ENCODE results near the gene PTX4. TPM values are rescaled to one million over a fixed set of nuclear protein-coding genes. Genes with fewer than 3 reads are reported as not detected.

PTX4 gene
- total and polyA plus RNA-seq, 2 experiments from 2014 or later, result not detected

DNA sequence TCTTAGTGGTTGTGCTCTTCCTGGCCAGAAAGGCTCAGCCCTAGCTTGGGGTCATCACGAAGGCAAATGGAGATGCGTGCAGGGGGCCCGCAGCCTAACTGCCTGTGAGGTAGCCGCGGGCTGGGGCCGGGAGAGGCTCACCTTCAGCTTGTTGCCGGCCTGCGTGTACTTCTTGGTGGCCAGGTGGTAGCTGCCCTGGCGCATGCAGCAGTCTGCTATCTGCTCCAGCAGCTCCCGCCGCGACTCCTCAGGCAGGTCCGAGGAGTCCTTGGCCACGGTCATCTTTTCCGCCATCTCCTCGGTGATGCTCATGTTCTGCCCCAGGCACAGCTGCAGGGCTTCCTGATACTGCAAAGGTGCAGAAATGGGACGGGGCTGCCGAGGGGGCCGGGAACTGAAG lies 31.7 kb upstream of the PTX4 start:
- Mint-ChIP-seq H3K36me3 (ENCODE audit: low read depth) (peaks cover 15% of the 10 kb centered on the region), H3K27ac (no peak overlapping the region), H3K9me3 (no peaks in the 10 kb centered on the region), H3K4me3 (no peak overlapping the region), H3K4me1 (no peaks in the 10 kb centered on the region), H3K27me3 (ENCODE audit: insufficient read depth, low read depth, poor library complexity) (peaks cover 1% of the 10 kb centered on the region)
- Histone ChIP-seq H3K27ac (ENCODE audit: low read depth) (no peak overlapping the region), H2AFZ (no peak overlapping the region), H3F3A (replicated peaks; ENCODE audit: low read depth) (no peaks in the 10 kb centered on the region), H3K36me3 (ENCODE audit: insufficient read depth) (no peaks in the 10 kb centered on the region), H3K9me2 (ENCODE audit: insufficient read depth) (no peaks in the 10 kb centered on the region), H3K4me1 (ENCODE audit: insufficient read depth) (no peaks in the 10 kb centered on the region), H4K20me1 (replicated peaks; ENCODE audit: insufficient read depth) (no peaks in the 10 kb centered on the region), H3K27me3 (ENCODE audit: insufficient read depth) (no peaks in the 10 kb centered on the region), H3K4me2 (no peak overlapping the region), H3K79me2 (replicated peaks; ENCODE audit: insufficient read depth) (no peaks in the 10 kb centered on the region), H3K4me3 (no peak overlapping the region)
- no peak for ATAC-seq
- DNase-seq (ENCODE audit: low spot score), result no peak
- TF ChIP-seq ZNF114 (CRISPR knock-in tag; IDR thresholded peaks at IDR 0.05), result no peak
- TF ChIP-seq, protein P1, sequence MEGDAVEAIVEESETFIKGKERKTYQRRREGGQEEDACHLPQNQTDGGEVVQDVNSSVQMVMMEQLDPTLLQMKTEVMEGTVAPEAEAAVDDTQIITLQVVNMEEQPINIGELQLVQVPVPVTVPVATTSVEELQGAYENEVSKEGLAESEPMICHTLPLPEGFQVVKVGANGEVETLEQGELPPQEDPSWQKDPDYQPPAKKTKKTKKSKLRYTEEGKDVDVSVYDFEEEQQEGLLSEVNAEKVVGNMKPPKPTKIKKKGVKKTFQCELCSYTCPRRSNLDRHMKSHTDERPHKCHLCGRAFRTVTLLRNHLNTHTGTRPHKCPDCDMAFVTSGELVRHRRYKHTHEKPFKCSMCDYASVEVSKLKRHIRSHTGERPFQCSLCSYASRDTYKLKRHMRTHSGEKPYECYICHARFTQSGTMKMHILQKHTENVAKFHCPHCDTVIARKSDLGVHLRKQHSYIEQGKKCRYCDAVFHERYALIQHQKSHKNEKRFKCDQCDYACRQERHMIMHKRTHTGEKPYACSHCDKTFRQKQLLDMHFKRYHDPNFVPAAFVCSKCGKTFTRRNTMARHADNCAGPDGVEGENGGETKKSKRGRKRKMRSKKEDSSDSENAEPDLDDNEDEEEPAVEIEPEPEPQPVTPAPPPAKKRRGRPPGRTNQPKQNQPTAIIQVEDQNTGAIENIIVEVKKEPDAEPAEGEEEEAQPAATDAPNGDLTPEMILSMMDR (conservative IDR thresholded peaks at IDR 0.05; ENCODE audit: low read depth in 2 of 2), result no peak
- no peak for TF ChIP-seq EZH2phosphoT487 (IDR thresholded peaks at IDR 0.05; ENCODE audit: unreplicated experiment)
- no peak for TF ChIP-seq STAT1 (IDR thresholded peaks at IDR 0.05; ENCODE audit: unreplicated experiment)
- TF ChIP-seq, protein P2, sequence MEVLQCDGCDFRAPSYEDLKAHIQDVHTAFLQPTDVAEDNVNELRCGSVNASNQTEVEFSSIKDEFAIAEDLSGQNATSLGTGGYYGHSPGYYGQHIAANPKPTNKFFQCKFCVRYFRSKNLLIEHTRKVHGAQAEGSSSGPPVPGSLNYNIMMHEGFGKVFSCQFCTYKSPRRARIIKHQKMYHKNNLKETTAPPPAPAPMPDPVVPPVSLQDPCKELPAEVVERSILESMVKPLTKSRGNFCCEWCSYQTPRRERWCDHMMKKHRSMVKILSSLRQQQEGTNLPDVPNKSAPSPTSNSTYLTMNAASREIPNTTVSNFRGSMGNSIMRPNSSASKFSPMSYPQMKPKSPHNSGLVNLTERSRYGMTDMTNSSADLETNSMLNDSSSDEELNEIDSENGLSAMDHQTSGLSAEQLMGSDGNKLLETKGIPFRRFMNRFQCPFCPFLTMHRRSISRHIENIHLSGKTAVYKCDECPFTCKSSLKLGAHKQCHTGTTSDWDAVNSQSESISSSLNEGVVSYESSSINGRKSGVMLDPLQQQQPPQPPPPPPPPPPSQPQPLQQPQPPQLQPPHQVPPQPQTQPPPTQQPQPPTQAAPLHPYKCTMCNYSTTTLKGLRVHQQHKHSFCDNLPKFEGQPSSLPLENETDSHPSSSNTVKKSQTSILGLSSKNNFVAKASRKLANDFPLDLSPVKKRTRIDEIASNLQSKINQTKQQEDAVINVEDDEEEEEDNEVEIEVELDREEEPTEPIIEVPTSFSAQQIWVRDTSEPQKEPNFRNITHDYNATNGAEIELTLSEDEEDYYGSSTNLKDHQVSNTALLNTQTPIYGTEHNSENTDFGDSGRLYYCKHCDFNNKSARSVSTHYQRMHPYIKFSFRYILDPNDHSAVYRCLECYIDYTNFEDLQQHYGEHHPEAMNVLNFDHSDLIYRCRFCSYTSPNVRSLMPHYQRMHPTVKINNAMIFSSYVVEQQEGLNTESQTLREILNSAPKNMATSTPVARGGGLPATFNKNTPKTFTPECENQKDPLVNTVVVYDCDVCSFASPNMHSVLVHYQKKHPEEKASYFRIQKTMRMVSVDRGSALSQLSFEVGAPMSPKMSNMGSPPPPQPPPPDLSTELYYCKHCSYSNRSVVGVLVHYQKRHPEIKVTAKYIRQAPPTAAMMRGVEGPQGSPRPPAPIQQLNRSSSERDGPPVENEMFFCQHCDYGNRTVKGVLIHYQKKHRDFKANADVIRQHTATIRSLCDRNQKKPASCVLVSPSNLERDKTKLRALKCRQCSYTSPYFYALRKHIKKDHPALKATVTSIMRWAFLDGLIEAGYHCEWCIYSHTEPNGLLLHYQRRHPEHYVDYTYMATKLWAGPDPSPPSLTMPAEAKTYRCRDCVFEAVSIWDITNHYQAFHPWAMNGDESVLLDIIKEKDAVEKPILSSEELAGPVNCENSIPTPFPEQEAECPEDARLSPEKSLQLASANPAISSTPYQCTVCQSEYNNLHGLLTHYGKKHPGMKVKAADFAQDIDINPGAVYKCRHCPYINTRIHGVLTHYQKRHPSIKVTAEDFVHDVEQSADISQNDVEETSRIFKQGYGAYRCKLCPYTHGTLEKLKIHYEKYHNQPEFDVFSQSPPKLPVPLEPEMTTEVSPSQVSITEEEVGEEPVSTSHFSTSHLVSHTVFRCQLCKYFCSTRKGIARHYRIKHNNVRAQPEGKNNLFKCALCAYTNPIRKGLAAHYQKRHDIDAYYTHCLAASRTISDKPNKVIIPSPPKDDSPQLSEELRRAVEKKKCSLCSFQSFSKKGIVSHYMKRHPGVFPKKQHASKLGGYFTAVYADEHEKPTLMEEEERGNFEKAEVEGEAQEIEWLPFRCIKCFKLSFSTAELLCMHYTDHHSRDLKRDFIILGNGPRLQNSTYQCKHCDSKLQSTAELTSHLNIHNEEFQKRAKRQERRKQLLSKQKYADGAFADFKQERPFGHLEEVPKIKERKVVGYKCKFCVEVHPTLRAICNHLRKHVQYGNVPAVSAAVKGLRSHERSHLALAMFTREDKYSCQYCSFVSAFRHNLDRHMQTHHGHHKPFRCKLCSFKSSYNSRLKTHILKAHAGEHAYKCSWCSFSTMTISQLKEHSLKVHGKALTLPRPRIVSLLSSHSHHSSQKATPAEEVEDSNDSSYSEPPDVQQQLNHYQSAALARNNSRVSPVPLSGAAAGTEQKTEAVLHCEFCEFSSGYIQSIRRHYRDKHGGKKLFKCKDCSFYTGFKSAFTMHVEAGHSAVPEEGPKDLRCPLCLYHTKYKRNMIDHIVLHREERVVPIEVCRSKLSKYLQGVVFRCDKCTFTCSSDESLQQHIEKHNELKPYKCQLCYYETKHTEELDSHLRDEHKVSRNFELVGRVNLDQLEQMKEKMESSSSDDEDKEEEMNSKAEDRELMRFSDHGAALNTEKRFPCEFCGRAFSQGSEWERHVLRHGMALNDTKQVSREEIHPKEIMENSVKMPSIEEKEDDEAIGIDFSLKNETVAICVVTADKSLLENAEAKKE (CRISPR knock-in tag; IDR thresholded peaks at IDR 0.05), result no peak
- no peak for TF ChIP-seq NANOG (IDR thresholded peaks at IDR 0.05; ENCODE audit: borderline replicate concordance)
- no peak for TF ChIP-seq CREB1 (CRISPR knock-in tag; IDR thresholded peaks at IDR 0.05; ENCODE audit: low read depth)
